Measurements from ENCODE around the gene CD52. TPM values are rescaled to one million over a fixed set of nuclear protein-coding genes. Genes with fewer than 3 reads are reported as not detected.

The CD52 gene
- total and polyA plus RNA-seq, 2 of the 13 experiments (the other 11 are each of a cell fraction or from before 2014, with no cell fraction given): 0.32 TPM; not detected in 1

DNA sequence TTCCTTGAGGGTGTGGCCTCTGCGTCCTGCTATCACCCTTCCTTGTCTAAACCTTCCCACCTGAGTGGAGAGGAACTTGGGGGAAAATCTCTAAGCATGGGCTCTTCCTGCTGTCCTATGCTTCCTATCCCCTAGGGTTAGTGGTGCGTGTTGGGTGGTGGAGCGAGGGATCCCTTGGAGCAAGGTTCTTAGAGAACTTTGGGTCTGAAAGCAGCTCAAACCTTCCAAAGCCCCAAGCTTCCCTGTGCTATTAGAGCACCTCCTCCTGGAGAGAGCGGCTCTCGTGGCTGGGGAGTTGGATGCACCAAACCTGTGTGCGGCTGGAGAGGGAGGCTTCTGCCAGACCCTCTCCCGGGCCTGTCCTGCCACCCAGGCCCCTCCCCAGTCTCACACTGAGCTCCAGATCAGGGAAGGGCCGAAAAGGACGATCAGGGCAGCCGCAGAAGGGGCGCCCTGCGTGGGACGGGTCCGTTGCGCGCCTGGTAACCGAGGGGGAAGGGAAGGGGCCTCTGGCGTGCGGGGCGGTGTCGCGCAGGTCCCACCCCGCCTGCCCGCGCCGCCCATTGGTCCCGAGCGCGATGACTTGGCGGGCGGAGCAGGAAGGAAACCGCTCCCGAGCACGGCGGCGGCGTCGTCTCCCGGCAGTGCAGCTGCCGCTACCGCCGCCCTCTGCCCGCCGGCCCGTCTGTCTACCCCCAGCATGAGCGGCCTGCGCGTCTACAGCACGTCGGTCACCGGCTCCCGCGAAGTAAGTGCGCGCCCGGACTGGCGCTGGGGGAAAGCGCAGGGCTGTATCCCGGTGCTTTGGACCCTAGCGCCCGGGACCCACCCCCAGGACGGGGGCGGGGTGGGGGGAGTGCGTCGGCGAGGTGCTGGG is 38.1 kb upstream of the CD52 start, which contains the start of gene SH3BGRL3 (continued):
- TF ChIP-seq, protein P1, sequence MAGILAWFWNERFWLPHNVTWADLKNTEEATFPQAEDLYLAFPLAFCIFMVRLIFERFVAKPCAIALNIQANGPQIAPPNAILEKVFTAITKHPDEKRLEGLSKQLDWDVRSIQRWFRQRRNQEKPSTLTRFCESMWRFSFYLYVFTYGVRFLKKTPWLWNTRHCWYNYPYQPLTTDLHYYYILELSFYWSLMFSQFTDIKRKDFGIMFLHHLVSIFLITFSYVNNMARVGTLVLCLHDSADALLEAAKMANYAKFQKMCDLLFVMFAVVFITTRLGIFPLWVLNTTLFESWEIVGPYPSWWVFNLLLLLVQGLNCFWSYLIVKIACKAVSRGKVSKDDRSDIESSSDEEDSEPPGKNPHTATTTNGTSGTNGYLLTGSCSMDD (CRISPR knock-in tag; IDR thresholded peaks at IDR 0.05): no peak
- TF ChIP-seq ZNF543 (CRISPR knock-in tag; IDR thresholded peaks at IDR 0.05) (no peak; the same call in 1 of the 2 replicates), SP2 (CRISPR knock-in tag; IDR thresholded peaks at IDR 0.05) (peak; percentile 66), PITX1 (CRISPR knock-in tag; IDR thresholded peaks at IDR 0.05) (0 out of 2 replicates have a peak, but pooled peaks have one; percentile 36), NR2F6 (IDR thresholded peaks at IDR 0.05) (no peak), NR2F6 (CRISPR knock-in tag; IDR thresholded peaks at IDR 0.05) (peak; percentile 10; the same call in 1 of the 2 replicates), BRCA1 (CRISPR knock-in tag; IDR thresholded peaks at IDR 0.05) (no peak), ZBTB8A (CRISPR knock-in tag; IDR thresholded peaks at IDR 0.05; ENCODE audit: borderline replicate concordance, low read depth) (no peak), FLYWCH1 (CRISPR knock-in tag; IDR thresholded peaks at IDR 0.05) (no peak), ELF4 (CRISPR knock-in tag; IDR thresholded peaks at IDR 0.05; ENCODE audit: borderline replicate concordance) (no peak), KDM2A (CRISPR knock-in tag; IDR thresholded peaks at IDR 0.05; ENCODE audit: borderline replicate concordance, low read depth) (peak; percentile 99), NR1H2 (CRISPR knock-in tag; IDR thresholded peaks at IDR 0.05; ENCODE audit: borderline replicate concordance, low read depth) (no peak), ZBTB1 (CRISPR knock-in tag; IDR thresholded peaks at IDR 0.05; ENCODE audit: borderline replicate concordance) (no peak), BRD4 (CRISPR knock-in tag; IDR thresholded peaks at IDR 0.05) (no peak)
- TF ChIP-seq, protein P2, sequence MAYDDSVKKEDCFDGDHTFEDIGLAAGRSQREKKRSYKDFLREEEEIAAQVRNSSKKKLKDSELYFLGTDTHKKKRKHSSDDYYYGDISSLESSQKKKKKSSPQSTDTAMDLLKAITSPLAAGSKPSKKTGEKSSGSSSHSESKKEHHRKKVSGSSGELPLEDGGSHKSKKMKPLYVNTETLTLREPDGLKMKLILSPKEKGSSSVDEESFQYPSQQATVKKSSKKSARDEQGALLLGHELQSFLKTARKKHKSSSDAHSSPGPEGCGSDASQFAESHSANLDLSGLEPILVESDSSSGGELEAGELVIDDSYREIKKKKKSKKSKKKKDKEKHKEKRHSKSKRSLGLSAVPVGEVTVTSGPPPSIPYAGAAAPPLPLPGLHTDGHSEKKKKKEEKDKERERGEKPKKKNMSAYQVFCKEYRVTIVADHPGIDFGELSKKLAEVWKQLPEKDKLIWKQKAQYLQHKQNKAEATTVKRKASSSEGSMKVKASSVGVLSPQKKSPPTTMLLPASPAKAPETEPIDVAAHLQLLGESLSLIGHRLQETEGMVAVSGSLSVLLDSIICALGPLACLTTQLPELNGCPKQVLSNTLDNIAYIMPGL (CRISPR knock-in tag; IDR thresholded peaks at IDR 0.05; ENCODE audit: borderline replicate concordance in 1 of 2, low read depth in 1 of 2): peak; percentile 59 to 75; a peak in 3 of 4 replicates
- TF ChIP-seq, protein P3, sequence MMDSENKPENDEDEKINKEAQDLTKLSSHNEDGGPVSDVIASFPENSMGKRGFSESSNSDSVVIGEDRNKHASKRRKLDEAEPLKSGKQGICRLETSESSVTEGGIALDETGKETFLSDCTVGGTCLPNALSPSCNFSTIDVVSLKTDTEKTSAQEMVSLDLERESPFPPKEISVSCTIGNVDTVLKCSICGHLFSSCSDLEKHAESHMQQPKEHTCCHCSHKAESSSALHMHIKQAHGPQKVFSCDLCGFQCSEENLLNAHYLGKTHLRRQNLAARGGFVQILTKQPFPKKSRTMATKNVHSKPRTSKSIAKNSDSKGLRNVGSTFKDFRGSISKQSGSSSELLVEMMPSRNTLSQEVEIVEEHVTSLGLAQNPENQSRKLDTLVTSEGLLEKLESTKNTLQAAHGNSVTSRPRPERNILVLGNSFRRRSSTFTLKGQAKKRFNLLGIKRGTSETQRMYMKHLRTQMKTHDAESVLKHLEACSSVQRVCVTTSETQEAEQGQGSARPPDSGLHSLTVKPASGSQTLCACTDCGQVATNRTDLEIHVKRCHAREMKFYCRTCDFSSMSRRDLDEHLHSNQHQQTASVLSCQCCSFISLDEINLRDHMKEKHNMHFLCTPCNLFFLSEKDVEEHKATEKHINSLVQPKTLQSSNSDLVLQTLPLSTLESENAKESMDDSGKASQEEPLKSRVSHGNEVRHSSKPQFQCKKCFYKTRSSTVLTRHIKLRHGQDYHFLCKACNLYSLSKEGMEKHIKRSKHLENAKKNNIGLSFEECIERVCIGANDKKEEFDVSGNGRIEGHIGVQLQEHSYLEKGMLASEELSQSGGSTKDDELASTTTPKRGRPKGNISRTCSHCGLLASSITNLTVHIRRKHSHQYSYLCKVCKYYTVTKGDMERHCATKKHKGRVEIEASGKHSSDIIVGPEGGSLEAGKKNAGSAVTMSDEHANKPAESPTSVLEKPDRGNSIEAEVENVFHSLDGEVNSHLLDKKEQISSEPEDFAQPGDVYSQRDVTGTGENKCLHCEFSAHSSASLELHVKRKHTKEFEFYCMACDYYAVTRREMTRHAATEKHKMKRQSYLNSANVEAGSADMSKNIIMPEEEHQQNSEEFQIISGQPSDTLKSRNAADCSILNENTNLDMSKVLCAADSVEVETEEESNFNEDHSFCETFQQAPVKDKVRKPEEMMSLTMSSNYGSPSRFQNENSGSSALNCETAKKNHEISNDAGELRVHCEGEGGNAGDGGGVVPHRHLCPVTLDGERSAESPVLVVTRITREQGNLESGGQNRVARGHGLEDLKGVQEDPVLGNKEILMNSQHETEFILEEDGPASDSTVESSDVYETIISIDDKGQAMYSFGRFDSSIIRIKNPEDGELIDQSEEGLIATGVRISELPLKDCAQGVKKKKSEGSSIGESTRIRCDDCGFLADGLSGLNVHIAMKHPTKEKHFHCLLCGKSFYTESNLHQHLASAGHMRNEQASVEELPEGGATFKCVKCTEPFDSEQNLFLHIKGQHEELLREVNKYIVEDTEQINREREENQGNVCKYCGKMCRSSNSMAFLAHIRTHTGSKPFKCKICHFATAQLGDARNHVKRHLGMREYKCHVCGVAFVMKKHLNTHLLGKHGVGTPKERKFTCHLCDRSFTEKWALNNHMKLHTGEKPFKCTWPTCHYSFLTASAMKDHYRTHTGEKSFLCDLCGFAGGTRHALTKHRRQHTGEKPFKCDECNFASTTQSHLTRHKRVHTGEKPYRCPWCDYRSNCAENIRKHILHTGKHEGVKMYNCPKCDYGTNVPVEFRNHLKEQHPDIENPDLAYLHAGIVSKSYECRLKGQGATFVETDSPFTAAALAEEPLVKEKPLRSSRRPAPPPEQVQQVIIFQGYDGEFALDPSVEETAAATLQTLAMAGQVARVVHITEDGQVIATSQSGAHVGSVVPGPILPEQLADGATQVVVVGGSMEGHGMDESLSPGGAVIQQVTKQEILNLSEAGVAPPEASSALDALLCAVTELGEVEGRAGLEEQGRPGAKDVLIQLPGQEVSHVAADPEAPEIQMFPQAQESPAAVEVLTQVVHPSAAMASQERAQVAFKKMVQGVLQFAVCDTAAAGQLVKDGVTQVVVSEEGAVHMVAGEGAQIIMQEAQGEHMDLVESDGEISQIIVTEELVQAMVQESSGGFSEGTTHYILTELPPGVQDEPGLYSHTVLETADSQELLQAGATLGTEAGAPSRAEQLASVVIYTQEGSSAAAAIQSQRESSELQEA (CRISPR knock-in tag; IDR thresholded peaks at IDR 0.05; ENCODE audit: not compliant biosample characterization): no peak
- TF ChIP-seq, protein P4, sequence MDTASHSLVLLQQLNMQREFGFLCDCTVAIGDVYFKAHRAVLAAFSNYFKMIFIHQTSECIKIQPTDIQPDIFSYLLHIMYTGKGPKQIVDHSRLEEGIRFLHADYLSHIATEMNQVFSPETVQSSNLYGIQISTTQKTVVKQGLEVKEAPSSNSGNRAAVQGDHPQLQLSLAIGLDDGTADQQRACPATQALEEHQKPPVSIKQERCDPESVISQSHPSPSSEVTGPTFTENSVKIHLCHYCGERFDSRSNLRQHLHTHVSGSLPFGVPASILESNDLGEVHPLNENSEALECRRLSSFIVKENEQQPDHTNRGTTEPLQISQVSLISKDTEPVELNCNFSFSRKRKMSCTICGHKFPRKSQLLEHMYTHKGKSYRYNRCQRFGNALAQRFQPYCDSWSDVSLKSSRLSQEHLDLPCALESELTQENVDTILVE (CRISPR knock-in tag; IDR thresholded peaks at IDR 0.05): no peak

Measured in HepG2 (cell line).